ENCODE results near the gene FBXO9. TPM values are rescaled to one million over a fixed set of nuclear protein-coding genes. Genes with fewer than 3 reads are reported as not detected.

The FBXO9 gene
- total and polyA plus RNA-seq, 2 of the 8 experiments (the other 6 are each of a cell fraction or from before 2014, with no cell fraction given): 41.3 to 50.9 TPM

DNA sequence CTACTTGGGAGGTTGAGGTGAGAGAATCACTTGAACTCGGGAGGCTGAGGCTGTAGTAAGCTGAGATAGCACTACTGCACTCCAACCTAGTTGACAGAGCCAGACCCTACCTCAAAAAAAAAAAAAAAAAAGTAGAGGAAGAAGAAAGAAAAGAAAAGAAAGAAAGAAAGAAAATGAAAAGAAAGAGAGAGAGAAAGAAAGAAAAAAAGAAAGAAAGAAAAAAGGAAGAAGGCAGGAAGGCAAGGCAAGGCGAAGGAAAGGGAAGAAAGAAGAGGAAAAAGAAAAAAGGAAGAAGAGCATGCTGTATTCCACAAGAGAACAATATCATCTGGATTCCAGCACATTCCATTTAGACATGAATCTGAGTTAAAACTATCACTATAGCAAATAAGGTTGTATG is 79.6 kb downstream of the FBXO9 start (continued):
- TF ChIP-seq CHD7 (IDR thresholded peaks at IDR 0.05; ENCODE audit: insufficient replicate concordance, low read length) (no peak), POLR2A (IDR thresholded peaks at IDR 0.05; ENCODE audit: control extremely low read depth in 1 of 2, low read depth in 2 of 2, low read length in 2 of 2) (no peak), JUN (IDR thresholded peaks at IDR 0.05; ENCODE audit: low read depth, low read length) (no peak), SIN3A (conservative IDR thresholded peaks at IDR 0.05 in 1 of 2, IDR thresholded peaks at IDR 0.05 in 1 of 2; ENCODE audit: low read depth in 1 of 2, low read length in 2 of 2) (no peak), TCF12 (IDR thresholded peaks at IDR 0.05; ENCODE audit: low read depth, low read length) (no peak), SP4 (IDR thresholded peaks at IDR 0.05; ENCODE audit: low read length) (no peak), CREB1 (IDR thresholded peaks at IDR 0.05) (no peak), RNF2 (IDR thresholded peaks at IDR 0.05; ENCODE audit: borderline replicate concordance, low read depth, low read length, missing control alignments, poor library complexity, severe bottlenecking) (no peak)
- TF ChIP-seq, protein P1, sequence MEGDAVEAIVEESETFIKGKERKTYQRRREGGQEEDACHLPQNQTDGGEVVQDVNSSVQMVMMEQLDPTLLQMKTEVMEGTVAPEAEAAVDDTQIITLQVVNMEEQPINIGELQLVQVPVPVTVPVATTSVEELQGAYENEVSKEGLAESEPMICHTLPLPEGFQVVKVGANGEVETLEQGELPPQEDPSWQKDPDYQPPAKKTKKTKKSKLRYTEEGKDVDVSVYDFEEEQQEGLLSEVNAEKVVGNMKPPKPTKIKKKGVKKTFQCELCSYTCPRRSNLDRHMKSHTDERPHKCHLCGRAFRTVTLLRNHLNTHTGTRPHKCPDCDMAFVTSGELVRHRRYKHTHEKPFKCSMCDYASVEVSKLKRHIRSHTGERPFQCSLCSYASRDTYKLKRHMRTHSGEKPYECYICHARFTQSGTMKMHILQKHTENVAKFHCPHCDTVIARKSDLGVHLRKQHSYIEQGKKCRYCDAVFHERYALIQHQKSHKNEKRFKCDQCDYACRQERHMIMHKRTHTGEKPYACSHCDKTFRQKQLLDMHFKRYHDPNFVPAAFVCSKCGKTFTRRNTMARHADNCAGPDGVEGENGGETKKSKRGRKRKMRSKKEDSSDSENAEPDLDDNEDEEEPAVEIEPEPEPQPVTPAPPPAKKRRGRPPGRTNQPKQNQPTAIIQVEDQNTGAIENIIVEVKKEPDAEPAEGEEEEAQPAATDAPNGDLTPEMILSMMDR (IDR thresholded peaks at IDR 0.05; ENCODE audit: control extremely low read depth in 1 of 3, insufficient read depth in 1 of 3, low read depth in 1 of 3, low read length in 3 of 3): no peak
